Psoas muscle (tissue), 8 donors: ENCODE measurements around the gene FAM240B. TPM values are rescaled to one million over a fixed set of nuclear protein-coding genes. Genes with fewer than 3 reads are reported as not detected.

Source experiments
- ATAC-seq, 4 donors: fragments of 200-7000 bp; cut with Tn5 transposase; one replicate each; pipeline ENCODE4 v1.9.1; 2020; ENCODE audit warnings: moderate library complexity in 3 of 4, mild to moderate bottlenecking in 2 of 4
- DNase-seq, 2 donors: peaks; one replicate each; pipeline ENCODE4 v3.0.0-alpha.2; 2020
- H3K27ac ChIP-seq: fragments of 200-600 bp; one replicate; pipeline ENCODE4 v1.8.0; 2022
- H3K27me3 ChIP-seq, 3 donors: fragments of 200-600 bp in 1 of 3; one replicate each; pipeline versions ENCODE4 v1.6.1 to v1.8.0; 2013 to 2022; ENCODE audit warnings: low read length in 2 of 3, mild to moderate bottlenecking in 2 of 3, moderate library complexity in 1 of 3; ENCODE audit not compliant: insufficient read depth in 3 of 3
- H3K36me3 ChIP-seq, 2 donors: fragments of 200-600 bp in 1 of 2; one replicate each; pipeline versions ENCODE4 v1.6.1 to v1.8.0; 2013 to 2022; ENCODE audit warnings: low read depth in 1 of 2, mild to moderate bottlenecking in 1 of 2, moderate library complexity in 1 of 2; ENCODE audit not compliant: insufficient read depth in 1 of 2
- H3K4me1 ChIP-seq: fragments of 200-600 bp; one replicate; pipeline ENCODE4 v1.8.0; 2022
- H3K4me3 ChIP-seq: fragments of 200-600 bp; one replicate; pipeline ENCODE4 v1.8.0; 2022; ENCODE audit warnings: mild to moderate bottlenecking
- H3K9me3 ChIP-seq: fragments of 200-600 bp; one replicate; pipeline ENCODE4 v1.8.0; 2022
- CTCF ChIP-seq: fragments of 200-600 bp; IDR thresholded peaks from one replicate; pipeline ENCODE4 v1.8.0; 2022; ENCODE audit warnings: antibody characterized with exemption
- WGBS, 3 donors: extraction: QIAGEN DNeasy Blood & Tissue Kit; methylation state at CpG; one replicate each; pipeline versions ENCODE4 v1.1.6 to v1.1.7; 2013; 5-methylcytosine and 5-hydroxymethylcytosine counted together
- intact Hi-C, 2 donors: fragments of 100-400 bp; cut with DNase I; formaldehyde crosslinking; loops; one replicate each; pipeline versions ENCODE4 v1.11.0 to v1.14.2; 2022
- polyA plus RNA-seq, 3 donors: library from polyadenylated mRNA; stranded (reverse); fragments of 200-250 nt; gene quantifications; one replicate each; pipeline ENCODE4 v1.2.3, GENCODE V29; 2013
- total RNA-seq, 4 donors: library from RNA; stranded (reverse); fragmentation: NEBNext Ultra II Directional in 2 of 4; extraction: Animal tissue kit (Norgen Biotek cat#: 25700) in 2 of 4; gene quantifications; one replicate each; pipeline versions ENCODE4 v1.2.1 to v1.2.4, GENCODE V29; 2021 to 2023
- donor health status: healthy with polysubstance abuse.
- donor health status: DM: no; HTN: no; CAD: no; lungs with moderate emphysema.
- donor health status: Bipolar disorder and iron deficiency.
- donor health status: healthy.
- donor health status: DM: yes; HTN: yes; CAD: no.
- donor health status: DM: no; HTN: no; CAD: no.
- donor health status: DM: no; HTN: no; CAD: no.
- donor health status: DM: yes; HTN: yes; CAD: no.

FAM240B gene
- total and polyA plus RNA-seq, 7 donors = 0.09 to 1.1 TPM; not detected in 5

DNA sequence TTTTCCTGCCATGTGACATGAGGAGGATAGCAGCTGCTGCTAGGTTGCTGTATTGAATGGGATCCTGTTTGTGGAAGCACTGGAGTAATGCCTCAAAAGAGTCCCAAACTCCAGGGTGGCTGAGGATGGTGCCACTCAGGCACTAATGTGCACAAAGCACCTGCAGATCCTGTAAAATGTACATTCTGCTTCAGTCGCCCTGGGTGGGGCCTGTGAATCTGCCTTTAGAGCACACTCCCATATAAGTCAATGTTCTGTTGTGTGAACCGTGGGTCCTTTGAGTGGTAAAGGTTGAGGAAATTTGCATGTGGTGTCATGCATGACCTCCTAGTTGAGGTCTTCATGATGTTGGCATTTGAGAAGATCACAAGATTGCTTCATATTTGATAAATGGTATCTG, 67.9 kb downstream of the FAM240B start:
- Histone ChIP-seq H3K27ac (no peak overlapping the region), H3K27me3 (peaks cover 0 to 4% (median 0%) of the 10 kb centered on the region in 3 donors)

GRCh38 chr9:38651400-38652042, 68.4 kb downstream of the FAM240B start:
- no peak overlapping the region for H3K4me3 ChIP-seq
- peaks cover 0 to 4% (median 0%) of the 10 kb centered on the region in 3 donors for H3K27me3 ChIP-seq
- TF ChIP-seq CTCF = no peak
- no peaks in the 10 kb centered on the region for H3K36me3 ChIP-seq
- ATAC-seq = no peak
- no peak for DNase-seq
- no peak overlapping the region for H3K27ac ChIP-seq
- H3K9me3 ChIP-seq = no peaks in the 10 kb centered on the region
- H3K4me1 ChIP-seq = no peaks in the 10 kb centered on the region
- WGBS, 3 donors = 54 to 66% (median 56%) methylated on average over 8 of the region's 8 CpGs
- intact Hi-C loops = no loop called here

More for the DNA sequence above, 67.9 kb downstream of the FAM240B start:
- Histone ChIP-seq H3K4me1 (no peaks in the 10 kb centered on the region), H3K36me3 (no peaks in the 10 kb centered on the region), H3K9me3 (no peaks in the 10 kb centered on the region), H3K4me3 (no peak overlapping the region)
- DNase-seq (no peak), ATAC-seq (no peak)
- 63 to 75% (median 67%) methylated on average over 2 of the region's 2 CpGs for WGBS, 3 donors
- TF ChIP-seq CTCF = no peak
- intact Hi-C loops = no loop called here

GRCh38 chr9:38650564-38650963, 69.4 kb downstream of the FAM240B start:
- no peak overlapping the region for H3K27ac ChIP-seq
- 89 to 92% (median 92%) methylated on average over 8 of the region's 8 CpGs for WGBS, 3 donors
- no peak for DNase-seq
- no peak for ATAC-seq
- H3K27me3 ChIP-seq = peaks cover 0 to 4% (median 0%) of the 10 kb centered on the region in 3 donors
- intact Hi-C loops = no loop called here
- no peaks in the 10 kb centered on the region for H3K36me3 ChIP-seq
- TF ChIP-seq CTCF = no peak
- H3K9me3 ChIP-seq = no peaks in the 10 kb centered on the region
- no peaks in the 10 kb centered on the region for H3K4me1 ChIP-seq
- H3K4me3 ChIP-seq = no peak overlapping the region

DNA sequence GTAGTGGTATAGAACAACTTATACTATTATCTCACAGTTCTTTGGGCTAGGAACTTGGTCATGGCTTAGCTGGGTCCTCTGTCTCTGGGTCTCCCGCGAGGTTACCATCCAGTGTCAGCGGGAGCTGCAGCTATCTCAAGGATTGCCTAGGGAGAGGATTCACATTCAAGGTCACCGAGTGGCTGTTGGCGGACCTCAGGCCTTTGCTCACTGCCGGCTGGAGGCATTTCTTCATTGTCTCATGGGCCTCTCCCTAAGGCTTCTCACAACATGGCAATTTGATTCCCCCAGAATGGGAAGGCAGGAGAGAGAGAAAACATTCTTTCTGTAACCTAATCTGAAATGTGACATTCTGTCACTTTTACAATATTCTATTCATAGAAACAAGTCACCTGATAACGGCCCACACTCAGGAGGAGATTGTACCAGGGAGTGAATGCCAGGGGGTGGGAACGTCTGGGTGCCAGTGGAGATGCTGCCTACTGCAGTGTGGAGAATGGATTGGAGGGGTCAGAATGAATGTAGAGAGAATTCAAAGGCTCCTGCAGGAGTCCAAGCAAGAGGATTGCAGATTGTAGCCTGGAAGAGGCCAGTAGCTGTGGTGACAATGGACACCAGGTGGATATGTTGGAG, 70.1 kb downstream of the FAM240B start:
- Histone ChIP-seq H3K27ac (no peak overlapping the region), H3K4me3 (no peak overlapping the region), H3K27me3 (no peaks in the 10 kb centered on the region), H3K4me1 (no peaks in the 10 kb centered on the region), H3K9me3 (no peaks in the 10 kb centered on the region), H3K36me3 (no peaks in the 10 kb centered on the region)
- no peak for TF ChIP-seq CTCF
- DNase-seq (no peak), ATAC-seq (no peak)
- WGBS, 3 donors = 68 to 69% (median 68%) methylated on average over 8 of the region's 8 CpGs
- intact Hi-C loops = no loop called here
